ENCODE data around the gene CCSER2.
A peak's percentile ranks its signal among the peaks of the same experiment; 100 is the strongest.

CCSER2 gene

GRCh38 chr10:84348860-84349259 lies 20.5 kb downstream of the CCSER2 start:
- DNase-seq (ENCODE audit: low read depth) = no peak

GRCh38 chr10:84352251-84352842 lies 24.0 kb downstream of the CCSER2 start:
- peak; percentile 41 for DNase-seq (ENCODE audit: low read depth)

GRCh38 chr10:84353052-84353803 lies 24.8 kb downstream of the CCSER2 start:
- DNase-seq (ENCODE audit: low read depth) = no peak

- no peak for DNase-seq (ENCODE audit: low read depth)
Observed at GRCh38 chr10:84354623-84355022, 26.2 kb downstream of the CCSER2 start.

- DNase-seq (ENCODE audit: low read depth) = no peak
Observed at GRCh38 chr10:84355106-84355505, 26.7 kb downstream of the CCSER2 start.

- no peak for DNase-seq (ENCODE audit: low read depth)
Observed at GRCh38 chr10:84356928-84357327, 28.5 kb downstream of the CCSER2 start.

- DNase-seq (ENCODE audit: low read depth) = no peak
Observed at GRCh38 chr10:84358743-84359142, 30.4 kb downstream of the CCSER2 start.

GRCh38 chr10:84360637-84361365 lies 32.4 kb downstream of the CCSER2 start:
- no peak for DNase-seq (ENCODE audit: low read depth)

- DNase-seq (ENCODE audit: low read depth) = no peak
Observed at GRCh38 chr10:84365335-84365881, 37.0 kb downstream of the CCSER2 start.

GRCh38 chr10:84366041-84366440 lies 37.7 kb downstream of the CCSER2 start:
- DNase-seq (ENCODE audit: low read depth) = no peak

GRCh38 chr10:84367256-84367655 lies 38.9 kb downstream of the CCSER2 start:
- no peak for DNase-seq (ENCODE audit: low read depth)

GRCh38 chr10:84368828-84369227 lies 40.4 kb downstream of the CCSER2 start:
- no peak for DNase-seq (ENCODE audit: low read depth)

GRCh38 chr10:84370283-84370682 lies 41.9 kb downstream of the CCSER2 start:
- no peak for DNase-seq (ENCODE audit: low read depth)

GRCh38 chr10:84371944-84372343 lies 43.6 kb downstream of the CCSER2 start:
- no peak for DNase-seq (ENCODE audit: low read depth)

GRCh38 chr10:84373000-84373399 lies 44.6 kb downstream of the CCSER2 start:
- DNase-seq (ENCODE audit: low read depth) = no peak

GRCh38 chr10:84374455-84374854 lies 46.1 kb downstream of the CCSER2 start:
- DNase-seq (ENCODE audit: low read depth) = no peak

GRCh38 chr10:84375011-84375410 lies 46.6 kb downstream of the CCSER2 start:
- DNase-seq (ENCODE audit: low read depth) = no peak

GRCh38 chr10:84375881-84376280 lies 47.5 kb downstream of the CCSER2 start:
- no peak for DNase-seq (ENCODE audit: low read depth)

GRCh38 chr10:84388148-84388547 lies 59.8 kb downstream of the CCSER2 start:
- DNase-seq (ENCODE audit: low read depth) = no peak

- DNase-seq (ENCODE audit: low read depth) = no peak
Observed at GRCh38 chr10:84390364-84390763, 62.0 kb downstream of the CCSER2 start.

GRCh38 chr10:84391326-84391725 lies 62.9 kb downstream of the CCSER2 start:
- DNase-seq (ENCODE audit: low read depth) = no peak

- no peak for DNase-seq (ENCODE audit: low read depth)
Observed at GRCh38 chr10:84392181-84392580, 63.8 kb downstream of the CCSER2 start.

- no peak for DNase-seq (ENCODE audit: low read depth)
Observed at GRCh38 chr10:84395581-84395980, 67.2 kb downstream of the CCSER2 start.

Measured in stimulated activated CD8-positive, alpha-beta memory T cell treated with anti-CD3 and anti-CD28 coated beads, Interleukin-15, amount 100 ng/mL, for 1 hour (primary cell).